ENCODE data around the gene WNT3A. TPM values are rescaled to one million over a fixed set of nuclear protein-coding genes. Genes with fewer than 3 reads are reported as not detected.

The WNT3A gene
- total RNA-seq, 2 donors from 2014 or later = not detected

DNA sequence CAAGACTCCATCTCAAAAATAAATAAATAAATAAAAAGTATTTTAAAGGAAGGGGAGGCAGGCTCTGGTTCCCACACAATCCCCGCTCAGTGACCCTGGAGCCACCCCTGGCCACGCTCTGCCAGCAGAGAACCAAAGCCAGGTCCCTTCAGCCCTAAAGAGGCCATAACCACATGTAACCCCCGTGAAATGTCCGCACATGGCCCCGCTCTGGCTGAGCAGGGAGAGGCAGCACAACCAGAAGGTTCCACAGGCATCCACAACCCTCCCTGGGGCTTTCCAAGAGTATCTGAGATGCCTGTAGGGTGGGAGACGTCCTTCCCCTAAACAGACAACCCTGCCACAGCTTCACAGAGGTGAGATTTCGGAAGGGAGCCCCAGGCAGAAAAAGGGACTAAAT is 74.3 kb downstream of the WNT3A start:
- H3K9me3 ChIP-seq = no peaks in the 10 kb centered on the region
- DNase-seq (ENCODE audit: low spot score) = no peak
- peak overlapping the region in 1 of 2 donors; percentile 97 for H3K27ac ChIP-seq
- peaks cover 7% of the 10 kb centered on the region for H3K36me3 ChIP-seq
- TF ChIP-seq, protein P1, sequence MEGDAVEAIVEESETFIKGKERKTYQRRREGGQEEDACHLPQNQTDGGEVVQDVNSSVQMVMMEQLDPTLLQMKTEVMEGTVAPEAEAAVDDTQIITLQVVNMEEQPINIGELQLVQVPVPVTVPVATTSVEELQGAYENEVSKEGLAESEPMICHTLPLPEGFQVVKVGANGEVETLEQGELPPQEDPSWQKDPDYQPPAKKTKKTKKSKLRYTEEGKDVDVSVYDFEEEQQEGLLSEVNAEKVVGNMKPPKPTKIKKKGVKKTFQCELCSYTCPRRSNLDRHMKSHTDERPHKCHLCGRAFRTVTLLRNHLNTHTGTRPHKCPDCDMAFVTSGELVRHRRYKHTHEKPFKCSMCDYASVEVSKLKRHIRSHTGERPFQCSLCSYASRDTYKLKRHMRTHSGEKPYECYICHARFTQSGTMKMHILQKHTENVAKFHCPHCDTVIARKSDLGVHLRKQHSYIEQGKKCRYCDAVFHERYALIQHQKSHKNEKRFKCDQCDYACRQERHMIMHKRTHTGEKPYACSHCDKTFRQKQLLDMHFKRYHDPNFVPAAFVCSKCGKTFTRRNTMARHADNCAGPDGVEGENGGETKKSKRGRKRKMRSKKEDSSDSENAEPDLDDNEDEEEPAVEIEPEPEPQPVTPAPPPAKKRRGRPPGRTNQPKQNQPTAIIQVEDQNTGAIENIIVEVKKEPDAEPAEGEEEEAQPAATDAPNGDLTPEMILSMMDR (IDR thresholded peaks at IDR 0.05) = no peak
- no peaks in the 10 kb centered on the region for H3K27me3 ChIP-seq
- peak overlapping the region; percentile 78 to 100 for H3K4me3 ChIP-seq
- peaks cover 0 to 41% of the 10 kb centered on the region in 2 donors for H3K4me1 ChIP-seq

DNA sequence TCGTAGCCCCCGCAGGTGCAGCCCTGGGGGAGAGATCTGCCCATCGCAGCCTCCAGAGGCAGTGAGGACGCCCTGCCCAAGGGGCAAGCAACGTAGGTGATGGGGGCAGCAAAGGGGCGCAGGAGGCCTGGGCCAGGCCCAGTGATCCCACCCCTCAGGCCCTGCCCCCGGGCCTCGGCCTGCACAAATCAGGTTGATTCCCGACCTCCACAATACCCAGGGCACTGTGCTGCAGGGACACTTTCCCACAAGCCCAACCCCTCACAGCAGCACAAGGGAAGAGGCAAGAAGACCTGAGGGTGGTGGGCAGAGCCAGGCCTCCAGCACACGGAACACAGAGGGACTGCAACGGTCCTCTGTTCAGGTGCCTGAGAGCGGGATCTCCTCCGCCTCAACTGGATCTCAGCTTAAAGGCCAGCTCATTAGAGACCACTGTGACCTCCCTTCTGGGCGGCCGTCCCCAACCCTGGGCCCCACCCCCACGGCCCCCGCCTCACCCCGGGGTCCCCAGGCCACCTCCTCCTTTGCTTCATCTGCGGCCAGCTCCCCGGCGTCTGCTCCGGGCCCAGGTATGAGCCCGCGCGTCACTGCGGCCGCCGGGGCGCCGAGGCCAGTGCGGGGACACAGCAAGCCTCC is 74.9 kb downstream of the WNT3A start:
- Histone ChIP-seq H3K36me3 (peaks cover 7% of the 10 kb centered on the region), H3K27ac (peak overlapping the region; percentile 96 to 97), H3K4me3 (peak overlapping the region; percentile 78 to 100), H3K9me3 (no peaks in the 10 kb centered on the region), H3K27me3 (no peaks in the 10 kb centered on the region), H3K4me1 (peaks cover 0 to 47% of the 10 kb centered on the region in 2 donors)
- TF ChIP-seq, protein P1 (IDR thresholded peaks at IDR 0.05) = no peak
- DNase-seq (ENCODE audit: low spot score) = no peak

DNA sequence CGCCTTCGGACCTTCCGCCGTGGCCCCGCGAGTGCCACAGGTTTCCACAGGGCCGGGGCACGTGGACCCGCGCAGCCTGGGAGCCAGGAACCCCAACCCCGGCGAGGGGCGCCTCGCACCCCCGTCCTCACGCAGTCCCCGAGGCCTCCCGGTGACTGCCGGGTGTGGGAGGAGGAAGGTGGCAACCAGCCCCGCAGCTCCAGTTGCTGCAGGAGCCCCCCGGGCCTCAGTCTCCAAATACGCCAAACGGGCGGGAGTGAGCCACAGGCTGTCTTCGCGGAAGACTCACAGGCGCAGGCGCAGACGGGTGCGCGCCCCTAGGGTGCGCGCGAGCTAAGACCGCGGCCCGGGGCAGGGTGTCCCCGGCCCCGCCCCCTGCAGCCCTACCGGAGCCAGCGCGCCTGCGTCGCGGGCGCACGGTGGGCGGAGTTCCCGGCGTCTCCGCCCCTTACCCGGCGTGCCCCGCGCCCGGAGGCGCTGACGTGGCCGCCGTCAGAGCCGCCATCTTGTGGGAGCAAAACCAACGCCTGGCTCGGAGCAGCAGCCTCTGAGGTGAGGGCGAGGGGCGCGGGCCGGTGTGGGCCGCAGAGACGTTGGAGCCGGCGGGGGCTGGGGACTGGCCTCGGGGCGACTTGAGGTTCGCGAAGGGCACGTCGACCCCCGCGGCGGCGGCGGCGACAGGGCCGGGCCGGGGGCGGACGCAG is 75.6 kb downstream of the WNT3A start, which contains the start of gene ARF1:
Gene ARF1 (plus strand): TSS at position 495 of the 704 bp plus-strand sequence. CDS start 14,407 bp downstream, outside the sequence.
- Histone ChIP-seq H3K9me3 (no peaks in the 10 kb centered on the region), H3K4me3 (peak within 1 kb of the TSS; percentile 78 to 100), H3K27me3 (no peaks in the 10 kb centered on the region), H3K36me3 (peaks cover 7% of the 10 kb centered on the region), H3K27ac (peak within 1 kb of the TSS; percentile 96 to 97), H3K4me1 (peaks cover 0 to 53% of the 10 kb centered on the region in 2 donors)
- peak; percentile 90 for DNase-seq (ENCODE audit: low spot score)
- TF ChIP-seq, protein P1 (IDR thresholded peaks at IDR 0.05) = peak in 1 of 2 donors; percentile 46

DNA sequence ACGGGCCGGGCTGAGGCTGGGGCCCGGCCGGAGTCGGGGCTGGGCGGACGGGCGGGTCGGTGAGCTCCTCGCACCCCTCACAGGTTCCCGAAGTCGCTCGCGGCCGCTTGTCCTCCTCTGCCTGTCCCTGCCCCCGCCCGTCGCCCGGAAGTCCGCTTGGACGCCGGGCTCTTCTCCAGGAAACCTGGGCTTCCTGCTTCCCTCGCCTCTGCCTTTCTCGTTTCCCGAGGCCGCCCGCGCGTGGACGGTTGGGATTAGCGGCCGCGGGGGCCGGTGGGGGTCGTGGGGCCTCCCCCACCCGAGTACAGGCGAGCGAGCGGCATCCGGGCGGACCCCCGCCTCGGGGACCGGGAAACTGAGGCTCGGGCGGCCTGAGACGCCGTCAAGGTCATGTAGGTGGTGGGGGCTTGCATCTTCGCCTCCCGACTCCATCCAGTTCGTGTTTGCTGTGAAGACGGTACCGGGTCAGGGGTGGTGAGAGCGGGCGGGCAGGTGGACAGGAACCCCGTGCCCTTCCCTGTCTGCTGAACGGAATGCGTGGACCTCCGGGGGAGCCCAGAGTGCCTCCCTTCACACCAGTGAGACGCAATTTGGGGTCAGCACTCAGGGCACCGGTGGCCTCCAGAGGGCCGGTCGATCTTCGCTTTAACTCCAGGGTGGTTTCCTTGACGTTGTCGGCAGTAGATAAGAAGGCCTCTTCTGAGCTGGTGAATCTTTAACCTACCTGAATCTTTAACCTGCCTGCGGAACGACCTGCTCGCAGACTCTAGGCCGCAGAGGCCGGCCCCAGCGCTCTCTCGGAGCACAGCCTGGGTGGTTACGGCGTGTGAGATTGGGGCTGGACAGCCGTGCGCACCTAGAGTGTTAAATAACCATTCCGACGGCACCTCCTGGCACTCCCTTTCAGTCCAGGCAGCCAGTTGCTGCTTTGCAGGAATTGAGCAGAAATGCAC is 76.4 kb downstream of the WNT3A start:
- H3K9me3 ChIP-seq = no peaks in the 10 kb centered on the region
- peak overlapping the region; percentile 96 to 97 for H3K27ac ChIP-seq
- no peaks in the 10 kb centered on the region for H3K27me3 ChIP-seq
- TF ChIP-seq, protein P1 (IDR thresholded peaks at IDR 0.05) = no peak
- H3K4me3 ChIP-seq = peak overlapping the region; percentile 78 to 100
- peaks cover 7% of the 10 kb centered on the region for H3K36me3 ChIP-seq
- no peak for DNase-seq (ENCODE audit: low spot score)
- H3K4me1 ChIP-seq = peaks cover 0 to 62% of the 10 kb centered on the region in 2 donors

DNA sequence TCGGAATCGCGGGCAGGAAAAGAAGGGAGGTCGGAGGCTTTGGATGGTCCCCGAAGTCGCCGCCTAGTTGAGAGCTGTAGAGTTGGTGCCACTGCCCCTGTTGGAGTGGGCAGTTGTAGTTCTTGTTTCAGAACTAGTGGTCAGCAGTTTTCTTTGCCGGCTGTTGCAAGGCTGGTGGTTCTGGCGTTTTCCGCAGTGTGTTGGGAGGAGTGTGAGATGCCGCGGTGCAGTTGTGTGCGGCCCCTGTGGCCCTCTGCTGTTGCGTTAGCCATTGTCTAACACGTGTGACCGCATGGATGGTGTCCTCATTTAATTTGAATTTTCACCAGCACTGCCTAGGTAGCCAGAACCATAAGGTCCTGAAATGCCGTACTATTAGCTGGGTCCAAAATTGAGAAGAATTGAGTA is 77.1 kb downstream of the WNT3A start:
- Histone ChIP-seq H3K9me3 (no peaks in the 10 kb centered on the region), H3K27ac (peak overlapping the region; percentile 96 to 97), H3K4me3 (peak overlapping the region; percentile 78 to 100), H3K36me3 (peaks cover 11% of the 10 kb centered on the region), H3K27me3 (no peaks in the 10 kb centered on the region), H3K4me1 (peaks cover 0 to 68% of the 10 kb centered on the region in 2 donors)
- TF ChIP-seq, protein P1 (IDR thresholded peaks at IDR 0.05) = no peak
- DNase-seq (ENCODE audit: low spot score) = no peak

Measured in right atrium auricular region (tissue), 2 donors.